Stimulated activated naive B cell treated with anti-CD40 and anti-IgM and Interleukin-4, amounts not matched to agents 10 μg/mL and 1 μg/mL and 100 μg/mL, for 72 hours (primary cell): ENCODE results near the gene KLHL22.
A peak's percentile ranks its signal among the peaks of the same experiment; 100 is the strongest.
"Not testable (repeated sequence)": the region's sequence is repeated elsewhere in the genome, so short reads cannot be mapped to it uniquely, and the experiment has no call there.

Experiments
- ATAC-seq, 2 donors: fragments of 150-1000 bp; cut with Tn5 transposase; replicated peaks; 2 replicates each; pipeline ENCODE4 v1.10.0; 2021; ENCODE audit warnings: moderate library complexity in 1 of 2
- DNase-seq: peaks from one replicate; pipeline ENCODE4 v3.0.0; 2021
- H3K27ac Mint-ChIP-seq: one replicate; pipeline ENCODE4 v1.8.0; 2022; ENCODE audit warnings: mild to moderate bottlenecking, mixed read lengths
- H3K27me3 Mint-ChIP-seq, 2 donors: one replicate each; pipeline ENCODE4 v1.8.0; 2022; ENCODE audit warnings: mixed read lengths in 2 of 2
- H3K36me3 Mint-ChIP-seq, 2 donors: one replicate each; pipeline ENCODE4 v1.8.0; 2022; ENCODE audit warnings: mixed read lengths in 2 of 2, mild to moderate bottlenecking in 1 of 2
- H3K4me1 Mint-ChIP-seq, 2 donors: one replicate each; pipeline ENCODE4 v1.8.0; 2022; ENCODE audit warnings: mixed read lengths in 2 of 2, mild to moderate bottlenecking in 1 of 2
- H3K4me3 Mint-ChIP-seq, 2 donors: one replicate each; pipeline ENCODE4 v1.8.0; 2022; ENCODE audit warnings: mild to moderate bottlenecking in 2 of 2, mixed read lengths in 2 of 2, moderate library complexity in 1 of 2
- H3K9me3 Mint-ChIP-seq, 2 donors: one replicate each; pipeline ENCODE4 v1.8.0; 2022; ENCODE audit warnings: mixed read lengths in 2 of 2, mild to moderate bottlenecking in 1 of 2

The KLHL22 gene

GRCh38 chr22:20494978-20495860 is at the start of gene KLHL22:
Gene KLHL22, minus strand, starts transcription at chr22:20495795. Its CDS starts 6,584 bp downstream, at chr22:20489211.
- Mint-ChIP-seq H3K36me3 (no peaks in the 10 kb centered on the region), H3K9me3 (no peaks in the 10 kb centered on the region), H3K4me1 (peaks cover 25 to 39% of the 10 kb centered on the region in 2 donors), H3K27me3 (no peaks in the 10 kb centered on the region), H3K27ac (peak within 1 kb of the TSS; percentile 93), H3K4me3 (peak within 1 kb of the TSS; percentile 95 to 97)
- ATAC-seq: peak; percentile 35 to 42
- peak; percentile 3 for DNase-seq

- ATAC-seq: not testable (repeated sequence)
These were observed 49.7 kb upstream of the KLHL22 start for GRCh38 chr22:20545318-20545634.

GRCh38 chr22:20542736-20543135 is 47.1 kb upstream of the KLHL22 start:
- ATAC-seq (no peak), DNase-seq (no peak)
- Mint-ChIP-seq H3K36me3 (peaks cover 24 to 47% of the 10 kb centered on the region in 2 donors), H3K4me1 (peaks cover 13 to 15% of the 10 kb centered on the region in 2 donors), H3K27ac (no peak overlapping the region), H3K27me3 (no peaks in the 10 kb centered on the region), H3K4me3 (no peak overlapping the region), H3K9me3 (no peaks in the 10 kb centered on the region)

More at GRCh38 chr22:20545318-20545634, 49.7 kb upstream of the KLHL22 start:
- H3K4me3 Mint-ChIP-seq, H3K27ac Mint-ChIP-seq, H3K27me3 Mint-ChIP-seq, H3K9me3 Mint-ChIP-seq, DNase-seq: not testable (repeated sequence)
- Mint-ChIP-seq H3K36me3 (peaks cover 23 to 44% of the 10 kb centered on the region in 2 donors), H3K4me1 (peaks cover 27 to 37% of the 10 kb centered on the region in 2 donors)

- ATAC-seq (no peak), DNase-seq (no peak)
- no peak overlapping the region for H3K4me3 Mint-ChIP-seq
- peaks cover 29 to 51% of the 10 kb centered on the region in 2 donors for H3K36me3 Mint-ChIP-seq
- H3K27ac Mint-ChIP-seq: no peak overlapping the region
- no peaks in the 10 kb centered on the region for H3K27me3 Mint-ChIP-seq
- no peaks in the 10 kb centered on the region for H3K9me3 Mint-ChIP-seq
- H3K4me1 Mint-ChIP-seq: peaks cover 13 to 15% of the 10 kb centered on the region in 2 donors
These were observed 46.5 kb upstream of the KLHL22 start for GRCh38 chr22:20542055-20542454.

- not testable (repeated sequence) for ATAC-seq, H3K9me3 Mint-ChIP-seq, DNase-seq, H3K4me3 Mint-ChIP-seq, H3K27me3 Mint-ChIP-seq, H3K27ac Mint-ChIP-seq
- H3K36me3 Mint-ChIP-seq: peaks cover 36 to 46% of the 10 kb centered on the region in 2 donors
- peaks cover 10 to 12% of the 10 kb centered on the region in 2 donors for H3K4me1 Mint-ChIP-seq
These were observed 43.3 kb upstream of the KLHL22 start for GRCh38 chr22:20538875-20539274.

GRCh38 chr22:20537983-20538382 is 42.4 kb upstream of the KLHL22 start:
- no peak for ATAC-seq
- H3K36me3 Mint-ChIP-seq: peaks cover 34 to 41% of the 10 kb centered on the region in 2 donors
- no peak overlapping the region for H3K4me3 Mint-ChIP-seq
- H3K27ac Mint-ChIP-seq: no peak overlapping the region
- DNase-seq: no peak
- no peaks in the 10 kb centered on the region for H3K9me3 Mint-ChIP-seq
- H3K27me3 Mint-ChIP-seq: no peaks in the 10 kb centered on the region
- H3K4me1 Mint-ChIP-seq: peaks cover 12 to 15% of the 10 kb centered on the region in 2 donors

- DNase-seq (no peak), ATAC-seq (no peak)
- Mint-ChIP-seq H3K36me3 (peaks cover 28 to 41% of the 10 kb centered on the region in 2 donors), H3K4me1 (peaks cover 16 to 20% of the 10 kb centered on the region in 2 donors), H3K27me3 (no peaks in the 10 kb centered on the region), H3K27ac (peak overlapping the region; percentile 20), H3K9me3 (no peaks in the 10 kb centered on the region), H3K4me3 (no peak overlapping the region)
These were observed 41.7 kb upstream of the KLHL22 start for GRCh38 chr22:20537325-20537756.

- H3K4me1 Mint-ChIP-seq: peaks cover 20 to 25% of the 10 kb centered on the region in 2 donors
- DNase-seq (no peak), ATAC-seq (no peak)
- H3K4me3 Mint-ChIP-seq: no peak overlapping the region
- H3K27ac Mint-ChIP-seq: no peak overlapping the region
- H3K9me3 Mint-ChIP-seq: no peaks in the 10 kb centered on the region
- H3K27me3 Mint-ChIP-seq: no peaks in the 10 kb centered on the region
- peaks cover 27 to 44% of the 10 kb centered on the region in 2 donors for H3K36me3 Mint-ChIP-seq
These were observed 41.2 kb upstream of the KLHL22 start for GRCh38 chr22:20536590-20537324.

GRCh38 chr22:20533879-20534265 is 38.3 kb upstream of the KLHL22 start:
- Mint-ChIP-seq H3K27me3 (no peaks in the 10 kb centered on the region), H3K9me3 (no peaks in the 10 kb centered on the region), H3K4me1 (peaks cover 24 to 39% of the 10 kb centered on the region in 2 donors), H3K27ac (no peak overlapping the region), H3K36me3 (peaks cover 24 to 42% of the 10 kb centered on the region in 2 donors), H3K4me3 (no peak overlapping the region)
- ATAC-seq: no peak
- no peak for DNase-seq

GRCh38 chr22:20533095-20533878 is 37.7 kb upstream of the KLHL22 start:
- Mint-ChIP-seq H3K4me1 (peaks cover 24 to 39% of the 10 kb centered on the region in 2 donors), H3K4me3 (no peak overlapping the region), H3K27me3 (no peaks in the 10 kb centered on the region), H3K27ac (peak overlapping the region; percentile 72), H3K36me3 (peaks cover 23 to 41% of the 10 kb centered on the region in 2 donors), H3K9me3 (no peaks in the 10 kb centered on the region)
- ATAC-seq: no peak
- DNase-seq: no peak

GRCh38 chr22:20532256-20532993 is 36.8 kb upstream of the KLHL22 start:
- ATAC-seq: peak in 1 of 2 donors; percentile 23

GRCh38 chr22:20531404-20532201 is 36.0 kb upstream of the KLHL22 start:
- H3K4me3 Mint-ChIP-seq: peak overlapping the region in 1 of 2 donors; percentile 14
- H3K27ac Mint-ChIP-seq: peak overlapping the region; percentile 38
- no peak for DNase-seq
- no peak for ATAC-seq
- no peaks in the 10 kb centered on the region for H3K27me3 Mint-ChIP-seq
- peaks cover 19 to 48% of the 10 kb centered on the region in 2 donors for H3K36me3 Mint-ChIP-seq
- H3K4me1 Mint-ChIP-seq: peaks cover 28 to 45% of the 10 kb centered on the region in 2 donors
- no peaks in the 10 kb centered on the region for H3K9me3 Mint-ChIP-seq

More at GRCh38 chr22:20532256-20532993, 36.8 kb upstream of the KLHL22 start:
- Mint-ChIP-seq H3K27ac (peak overlapping the region; percentile 72), H3K4me1 (peaks cover 26 to 39% of the 10 kb centered on the region in 2 donors), H3K36me3 (peaks cover 23 to 45% of the 10 kb centered on the region in 2 donors), H3K9me3 (no peaks in the 10 kb centered on the region), H3K27me3 (no peaks in the 10 kb centered on the region), H3K4me3 (no peak overlapping the region)
- no peak for DNase-seq

- H3K4me1 Mint-ChIP-seq: peaks cover 32 to 49% of the 10 kb centered on the region in 2 donors
- no peak overlapping the region for H3K4me3 Mint-ChIP-seq
- H3K27me3 Mint-ChIP-seq: no peaks in the 10 kb centered on the region
These were observed 35.5 kb upstream of the KLHL22 start for GRCh38 chr22:20531154-20531403.

More at GRCh38 chr22:20531154-20531403, 35.5 kb upstream of the KLHL22 start:
- Mint-ChIP-seq H3K9me3 (no peaks in the 10 kb centered on the region), H3K36me3 (peaks cover 24 to 50% of the 10 kb centered on the region in 2 donors), H3K27ac (no peak overlapping the region)
- no peak for DNase-seq
- ATAC-seq: no peak
